IPS-18a (cell line): ENCODE data around the gene USP17L18.
"Not testable (repeated sequence)": the region's sequence is repeated elsewhere in the genome, so short reads cannot be mapped to it uniquely, and the experiment has no call there.

Experiments used
- H3K27ac ChIP-seq: one replicate; pipeline ENCODE4 v1.5.1; 2013; ENCODE audit warnings: low read length
- H3K27me3 ChIP-seq: one replicate; pipeline ENCODE4 v1.6.1; 2013; ENCODE audit warnings: mild to moderate bottlenecking, low read length; ENCODE audit not compliant: control insufficient read depth, insufficient read depth
- H3K36me3 ChIP-seq: one replicate; pipeline ENCODE4 v1.6.1; 2013; ENCODE audit warnings: low read depth, low read length; ENCODE audit not compliant: control insufficient read depth
- H3K4me1 ChIP-seq: one replicate; pipeline ENCODE4 v1.6.1; 2013; ENCODE audit warnings: low read depth, low read length; ENCODE audit not compliant: control insufficient read depth
- H3K4me3 ChIP-seq: one replicate; pipeline ENCODE4 v1.5.1; 2013; ENCODE audit warnings: low read length
- H3K9ac ChIP-seq: one replicate; pipeline ENCODE4 v1.6.1; 2013; ENCODE audit warnings: mild to moderate bottlenecking, low read length, moderate library complexity
- H3K9me3 ChIP-seq: one replicate; pipeline ENCODE4 v1.6.1; 2013; ENCODE audit warnings: low read depth, low read length; ENCODE audit not compliant: control insufficient read depth

Gene USP17L18

GRCh38 chr4:9262572-9262971, 14.1 kb downstream of the USP17L18 start, which contains the start of gene USP17L21:
Gene USP17L21, plus strand, starts transcription at chr4:9262872. Its CDS starts 0 bp downstream, at chr4:9262872.
- H3K27ac ChIP-seq, H3K9ac ChIP-seq, H3K36me3 ChIP-seq, H3K9me3 ChIP-seq, H3K27me3 ChIP-seq, H3K4me3 ChIP-seq, H3K4me1 ChIP-seq: not testable (repeated sequence)

GRCh38 chr4:9267319-9267718, 18.9 kb downstream of the USP17L18 start, which contains the start of gene USP17L22:
Gene USP17L22, plus strand, starts transcription at chr4:9267619. Its CDS starts 0 bp downstream, at chr4:9267619.
- not testable (repeated sequence) for H3K27ac ChIP-seq, H3K4me3 ChIP-seq, H3K36me3 ChIP-seq, H3K4me1 ChIP-seq, H3K9ac ChIP-seq, H3K27me3 ChIP-seq, H3K9me3 ChIP-seq

- H3K9ac ChIP-seq, H3K9me3 ChIP-seq, H3K4me1 ChIP-seq, H3K36me3 ChIP-seq, H3K27ac ChIP-seq, H3K4me3 ChIP-seq, H3K27me3 ChIP-seq: not testable (repeated sequence)
Observed at GRCh38 chr4:9271719-9272118, 23.3 kb downstream of the USP17L18 start.
